Epithelial cell of esophagus (primary cell): ENCODE results near the gene STK26.

Experiments
- DNase-seq: peaks from one replicate; pipeline ENCODE4 v3.0.0; 2010; ENCODE audit warnings: low read depth
- H3K4me3 ChIP-seq: 2 replicates; pipeline ENCODE4 v1.5.1; 2011; ENCODE audit warnings: mild to moderate bottlenecking, low read length, control low read depth
- TF ChIP-seq, protein P1 (sequence below): IDR thresholded peaks from 2 replicates; pipeline ENCODE4 v1.5.1; 2011; ENCODE audit warnings: low read depth, mild to moderate bottlenecking, low read length, control low read depth, inconsistent platforms; ENCODE audit not compliant: insufficient read depth; ENCODE audit errors: missing control alignments

STK26 gene

GRCh38 chrX:132058050-132058449 lies 34.9 kb downstream of the STK26 start:
- TF ChIP-seq, protein P1, sequence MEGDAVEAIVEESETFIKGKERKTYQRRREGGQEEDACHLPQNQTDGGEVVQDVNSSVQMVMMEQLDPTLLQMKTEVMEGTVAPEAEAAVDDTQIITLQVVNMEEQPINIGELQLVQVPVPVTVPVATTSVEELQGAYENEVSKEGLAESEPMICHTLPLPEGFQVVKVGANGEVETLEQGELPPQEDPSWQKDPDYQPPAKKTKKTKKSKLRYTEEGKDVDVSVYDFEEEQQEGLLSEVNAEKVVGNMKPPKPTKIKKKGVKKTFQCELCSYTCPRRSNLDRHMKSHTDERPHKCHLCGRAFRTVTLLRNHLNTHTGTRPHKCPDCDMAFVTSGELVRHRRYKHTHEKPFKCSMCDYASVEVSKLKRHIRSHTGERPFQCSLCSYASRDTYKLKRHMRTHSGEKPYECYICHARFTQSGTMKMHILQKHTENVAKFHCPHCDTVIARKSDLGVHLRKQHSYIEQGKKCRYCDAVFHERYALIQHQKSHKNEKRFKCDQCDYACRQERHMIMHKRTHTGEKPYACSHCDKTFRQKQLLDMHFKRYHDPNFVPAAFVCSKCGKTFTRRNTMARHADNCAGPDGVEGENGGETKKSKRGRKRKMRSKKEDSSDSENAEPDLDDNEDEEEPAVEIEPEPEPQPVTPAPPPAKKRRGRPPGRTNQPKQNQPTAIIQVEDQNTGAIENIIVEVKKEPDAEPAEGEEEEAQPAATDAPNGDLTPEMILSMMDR = no peak
- DNase-seq = no peak
- H3K4me3 ChIP-seq = no peak overlapping the region

DNA sequence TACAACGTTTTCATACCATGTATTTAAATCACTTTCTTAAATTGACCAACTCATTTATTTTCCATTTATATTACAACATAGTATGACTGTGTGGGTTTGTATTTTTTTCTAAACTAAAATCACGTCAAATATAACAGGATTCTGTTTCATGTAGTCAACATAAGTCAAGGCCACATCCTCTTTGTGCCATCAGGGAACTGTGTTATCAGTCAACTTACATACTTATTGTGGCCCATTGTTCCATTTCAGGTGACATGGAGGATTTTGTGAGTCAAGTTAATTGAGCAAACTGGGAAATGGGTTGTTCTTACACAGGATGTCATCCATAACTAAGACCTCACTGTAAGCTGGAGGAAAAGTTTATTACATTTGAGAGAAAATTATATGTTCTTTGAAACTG lies 35.9 kb downstream of the STK26 start:
- DNase-seq = no peak
- no peak overlapping the region for H3K4me3 ChIP-seq
- TF ChIP-seq, protein P1 = no peak

DNA sequence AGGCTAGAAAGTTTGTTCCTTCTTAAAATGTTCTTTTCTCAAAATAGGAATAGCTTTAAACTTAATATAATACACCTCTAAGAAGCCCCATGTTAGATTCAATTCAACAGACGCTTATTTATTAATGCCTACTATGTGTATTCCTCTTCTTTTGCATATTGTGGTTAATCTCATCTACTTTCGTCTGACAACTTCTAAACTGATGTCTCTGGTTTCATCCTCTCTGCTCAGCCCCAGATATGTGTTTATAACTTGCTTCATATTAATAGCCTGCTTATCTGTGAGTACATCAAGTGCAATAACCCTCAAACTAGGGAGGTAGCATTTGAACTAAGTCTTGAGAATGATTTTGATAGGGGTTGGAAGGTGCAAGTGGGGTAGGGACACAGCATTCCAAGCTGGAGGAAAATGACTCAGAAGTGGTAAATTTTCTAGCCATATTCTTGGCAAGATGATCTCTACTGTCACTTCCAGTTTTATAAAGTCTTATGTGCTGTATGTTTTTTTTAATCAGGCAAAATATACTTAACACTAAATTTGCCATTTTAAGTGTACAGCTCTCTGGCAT lies 37.0 kb downstream of the STK26 start:
- no peak overlapping the region for H3K4me3 ChIP-seq
- TF ChIP-seq, protein P1 = no peak
- DNase-seq = no peak

GRCh38 chrX:132063334-132063733 lies 40.2 kb downstream of the STK26 start:
- H3K4me3 ChIP-seq = no peak overlapping the region
- TF ChIP-seq, protein P1 = no peak
- no peak for DNase-seq

DNA sequence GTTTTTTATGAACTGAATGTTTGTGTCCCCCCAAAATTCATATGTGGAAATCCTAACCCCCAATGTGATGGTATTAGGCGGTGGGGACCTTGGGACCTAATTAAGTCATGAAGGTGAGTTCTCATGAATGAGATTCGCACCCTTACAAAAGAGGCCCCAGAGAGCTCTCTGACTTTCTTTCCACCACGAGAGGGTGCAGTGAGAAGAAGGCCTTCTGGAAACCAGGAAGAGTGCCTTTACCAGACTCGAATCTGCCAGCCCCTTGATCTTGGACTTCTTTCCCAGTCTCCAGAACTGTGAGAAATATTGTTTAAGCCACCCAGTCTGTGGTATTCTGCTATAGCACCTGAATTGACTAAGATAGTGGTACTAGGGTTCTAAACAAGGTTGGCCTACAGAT lies 40.8 kb downstream of the STK26 start:
- TF ChIP-seq, protein P1 = no peak
- no peak for DNase-seq
- no peak overlapping the region for H3K4me3 ChIP-seq

GRCh38 chrX:132068405-132068804 lies 45.3 kb downstream of the STK26 start:
- TF ChIP-seq, protein P1 = no peak
- DNase-seq = peak; percentile 39
- no peak overlapping the region for H3K4me3 ChIP-seq

GRCh38 chrX:132071254-132071653 lies 48.2 kb downstream of the STK26 start:
- peak; percentile 6 for DNase-seq
- TF ChIP-seq, protein P1 = no peak
- H3K4me3 ChIP-seq = no peak overlapping the region
